Measurements from ENCODE around the gene YBX3.

YBX3 gene

GRCh38 chr12:10736463-10736862, 13.3 kb upstream of the YBX3 start:
- no peak for TF ChIP-seq CTCF (IDR thresholded peaks at IDR 0.05; ENCODE audit: control insufficient read depth, extremely low read depth, insufficient read depth)
- DNase-seq (ENCODE audit: low read depth): no peak
- H3K4me3 ChIP-seq (ENCODE audit: low read depth, low read length): no peak overlapping the region

- no peak overlapping the region for H3K4me3 ChIP-seq (ENCODE audit: low read depth, low read length)
- no peak for TF ChIP-seq CTCF (IDR thresholded peaks at IDR 0.05; ENCODE audit: control insufficient read depth, extremely low read depth, insufficient read depth)
- DNase-seq (ENCODE audit: low read depth): no peak
These were observed 12.3 kb upstream of the YBX3 start for GRCh38 chr12:10735428-10735827.

GRCh38 chr12:10732549-10732948, 9.4 kb upstream of the YBX3 start:
- DNase-seq (ENCODE audit: low read depth): no peak
- no peak overlapping the region for H3K4me3 ChIP-seq (ENCODE audit: low read depth, low read length)
- TF ChIP-seq CTCF (IDR thresholded peaks at IDR 0.05; ENCODE audit: control insufficient read depth, extremely low read depth, insufficient read depth): no peak

GRCh38 chr12:10732066-10732465, 8.9 kb upstream of the YBX3 start:
- no peak for DNase-seq (ENCODE audit: low read depth)
- H3K4me3 ChIP-seq (ENCODE audit: low read depth, low read length): no peak overlapping the region
- no peak for TF ChIP-seq CTCF (IDR thresholded peaks at IDR 0.05; ENCODE audit: control insufficient read depth, extremely low read depth, insufficient read depth)

- no peak for DNase-seq (ENCODE audit: low read depth)
- no peak for TF ChIP-seq CTCF (IDR thresholded peaks at IDR 0.05; ENCODE audit: control insufficient read depth, extremely low read depth, insufficient read depth)
- no peak overlapping the region for H3K4me3 ChIP-seq (ENCODE audit: low read depth, low read length)
These were observed 7.4 kb upstream of the YBX3 start for GRCh38 chr12:10730559-10730958.

- DNase-seq (ENCODE audit: low read depth): no peak
- no peak for TF ChIP-seq CTCF (IDR thresholded peaks at IDR 0.05; ENCODE audit: control insufficient read depth, extremely low read depth, insufficient read depth)
- H3K4me3 ChIP-seq (ENCODE audit: low read depth, low read length): no peak overlapping the region
These were observed 5.0 kb upstream of the YBX3 start for GRCh38 chr12:10728091-10728490.

GRCh38 chr12:10726945-10727344, 3.8 kb upstream of the YBX3 start:
- DNase-seq (ENCODE audit: low read depth): no peak
- no peak overlapping the region for H3K4me3 ChIP-seq (ENCODE audit: low read depth, low read length)
- TF ChIP-seq CTCF (IDR thresholded peaks at IDR 0.05; ENCODE audit: control insufficient read depth, extremely low read depth, insufficient read depth): no peak

All from LNCaP clone FGC (cell line).